GM12878 (cell line): ENCODE data around the gene RDH5. TPM values are rescaled to one million over a fixed set of nuclear protein-coding genes. Genes with fewer than 3 reads are reported as not detected.

Source experiments
- ASH2L ChIP-seq: fragments of 300-600, 200-600 bp; sonication (generic); IDR thresholded peaks from 2 replicates; pipeline ENCODE4 v1.6.1; 2017; ENCODE audit warnings: low read depth, mild to moderate bottlenecking, borderline replicate concordance
- ATF3 ChIP-seq: IDR thresholded peaks from 2 replicates; pipeline ENCODE4 v1.6.1; 2011; ENCODE audit warnings: low read depth, mild to moderate bottlenecking, low read length, moderate library complexity, borderline replicate concordance; ENCODE audit errors: extremely low read depth
- CBFB ChIP-seq: IDR thresholded peaks from 2 replicates; pipeline ENCODE4 v1.6.1; 2016; ENCODE audit warnings: antibody characterized with exemption, low read depth
- ESRRA ChIP-seq: IDR thresholded peaks from 2 replicates; pipeline ENCODE4 v1.6.1; 2012; ENCODE audit warnings: mild to moderate bottlenecking, low read length, improper control_type of control experiment
- HCFC1 ChIP-seq: fragments of 150-350 bp; IDR thresholded peaks from 2 replicates; pipeline ENCODE4 v1.6.1; 2014; ENCODE audit warnings: low read length
- HDAC2 ChIP-seq: fragments of 200-600 bp; sonication (generic); IDR thresholded peaks from 2 replicates; pipeline ENCODE4 v1.6.1; 2017
- HDAC6 ChIP-seq: fragments of 200-600 bp; sonication (generic); IDR thresholded peaks from one replicate; pipeline ENCODE4 v1.8.0; 2017; ENCODE audit warnings: antibody characterized with exemption; ENCODE audit not compliant: unreplicated experiment
- IRF4 ChIP-seq: IDR thresholded peaks from 2 replicates; pipeline ENCODE4 v1.6.1; 2011; ENCODE audit warnings: low read depth, low read length
- KAT2A ChIP-seq: conservative IDR thresholded peaks from 2 replicates; pipeline ENCODE4 v1.6.1; 2011; ENCODE audit warnings: low read depth, low read length; ENCODE audit not compliant: control insufficient read depth
- LARP7 ChIP-seq: fragments of 450-650 bp; IDR thresholded peaks from 2 replicates; pipeline ENCODE4 v1.6.1; 2017; ENCODE audit warnings: mild to moderate bottlenecking
- MEF2B ChIP-seq: fragments of 450-650 bp; IDR thresholded peaks from 2 replicates; pipeline ENCODE4 v1.6.1; 2018; ENCODE audit warnings: mild to moderate bottlenecking, moderate library complexity; ENCODE audit not compliant: partially characterized antibody, poor library complexity, severe bottlenecking
- POLR2AphosphoS2 ChIP-seq: IDR thresholded peaks from 2 replicates; pipeline ENCODE4 v1.6.1; 2011; ENCODE audit warnings: low read depth, mild to moderate bottlenecking, low read length, improper control_type of control experiment, moderate library complexity
- SIX5 ChIP-seq: IDR thresholded peaks from 2 replicates; pipeline ENCODE4 v1.6.1; 2011; ENCODE audit warnings: mild to moderate bottlenecking, low read depth, low read length, moderate library complexity; ENCODE audit not compliant: severe bottlenecking
- SMARCA5 ChIP-seq: fragments of 450-650 bp; IDR thresholded peaks from 2 replicates; pipeline ENCODE4 v1.6.1; 2017; ENCODE audit warnings: mild to moderate bottlenecking
- SUZ12 ChIP-seq: fragments of 200-600 bp; sonication (generic); IDR thresholded peaks from one replicate; pipeline ENCODE4 v1.6.1; 2018; ENCODE audit warnings: antibody characterized with exemption, mild to moderate bottlenecking; ENCODE audit not compliant: unreplicated experiment
- TCF3 ChIP-seq: IDR thresholded peaks from 2 replicates; pipeline ENCODE4 v1.6.1; 2012; ENCODE audit warnings: low read depth, mild to moderate bottlenecking, low read length, borderline replicate concordance; ENCODE audit not compliant: insufficient read depth
- YY1 ChIP-seq: IDR thresholded peaks from 2 replicates; pipeline ENCODE4 v1.6.1; 2011; ENCODE audit warnings: low read depth, mild to moderate bottlenecking, low read length
- ZNF207 ChIP-seq: fragments of 450-650 bp; IDR thresholded peaks from 2 replicates; pipeline ENCODE4 v1.6.1; 2014; ENCODE audit warnings: antibody characterized with exemption, mild to moderate bottlenecking, borderline replicate concordance
- ZNF274 ChIP-seq: IDR thresholded peaks from one replicate; pipeline ENCODE4 v1.8.0; 2011; ENCODE audit not compliant: insufficient read length, insufficient read depth
- ZNF622 ChIP-seq: fragments of 450-650 bp; IDR thresholded peaks from 2 replicates; pipeline ENCODE4 v1.6.1; 2017; ENCODE audit warnings: mild to moderate bottlenecking, inconsistent platforms
- polyA plus RNA-seq, 11 experiments: library from polyadenylated mRNA; depleted of rRNA in 4 of 11; unstranded in 6 of 11; stranded (reverse) in 5 of 11; fragments of >200 nt; fragmentation: Nextera tagmentation in 4 of 11; fragmentation: Illumina TruSeq in 1 of 11; extraction: Ambion mirVana in 4 of 11; extraction: Trizol in 1 of 11; gene quantifications; 1 replicate in 1 of 11; 2 replicates in 10 of 11; pipeline versions ENCODE4 v1.2.1 to v1.2.3, GENCODE V29; 2011 to 2016; ENCODE audit warnings: inconsistent platforms in 2 of 11, missing spikeins in 2 of 11, low read depth in 1 of 11
- total RNA-seq, 4 experiments: library from RNA; depleted of rRNA in 3 of 4; stranded (reverse); fragments of >200 nt in 3 of 4; fragmentation: Illumina TruSeq in 1 of 4; extraction: Trizol in 1 of 4; gene quantifications; 2 replicates each; pipeline versions ENCODE4 v1.2.1 to v1.2.3, GENCODE V29; 2013 to 2021
- TF ChIP-seq, protein P1 (sequence below): IDR thresholded peaks from 2 replicates; pipeline ENCODE4 v1.6.1; 2012; ENCODE audit warnings: improper control_type of control experiment, low read depth, low read length; ENCODE audit not compliant: insufficient replicate concordance
- TF ChIP-seq, protein P2 (sequence below): IDR thresholded peaks from 2 replicates; pipeline ENCODE4 v1.6.1; 2012; ENCODE audit warnings: low read depth, low read length, improper control_type of control experiment

The RDH5 gene
- total and polyA plus RNA-seq, 10 of the 15 experiments (the other 5 are each of a cell fraction or from before 2014, with no cell fraction given): 2.6 to 11.6 (median 7.3) TPM

GRCh38 chr12:55738123-55739024 is 18.2 kb downstream of the RDH5 start (continued):
- TF ChIP-seq ATF3 (no peak), MEF2B (peak; percentile 58), HDAC2 (no peak), SUZ12 (no peak), ZNF207 (peak; percentile 71; the same call in 1 of the 2 replicates), LARP7 (peak; percentile 71; the same call in 1 of the 2 replicates), KAT2A (no peak), TCF3 (no peak), POLR2AphosphoS2 (no peak), HDAC6 (no peak), SIX5 (no peak), CBFB (0 out of 2 replicates have a peak, but pooled peaks have one; percentile 19), ZNF274 (no peak), ESRRA (no peak), YY1 (peak; percentile 76), ZNF622 (no peak), IRF4 (no peak), ASH2L (0 out of 2 replicates have a peak, but pooled peaks have one; percentile 22), SMARCA5 (peak; percentile 65), HCFC1 (0 out of 2 replicates have a peak, but pooled peaks have one; percentile 26)
- TF ChIP-seq, protein P1, sequence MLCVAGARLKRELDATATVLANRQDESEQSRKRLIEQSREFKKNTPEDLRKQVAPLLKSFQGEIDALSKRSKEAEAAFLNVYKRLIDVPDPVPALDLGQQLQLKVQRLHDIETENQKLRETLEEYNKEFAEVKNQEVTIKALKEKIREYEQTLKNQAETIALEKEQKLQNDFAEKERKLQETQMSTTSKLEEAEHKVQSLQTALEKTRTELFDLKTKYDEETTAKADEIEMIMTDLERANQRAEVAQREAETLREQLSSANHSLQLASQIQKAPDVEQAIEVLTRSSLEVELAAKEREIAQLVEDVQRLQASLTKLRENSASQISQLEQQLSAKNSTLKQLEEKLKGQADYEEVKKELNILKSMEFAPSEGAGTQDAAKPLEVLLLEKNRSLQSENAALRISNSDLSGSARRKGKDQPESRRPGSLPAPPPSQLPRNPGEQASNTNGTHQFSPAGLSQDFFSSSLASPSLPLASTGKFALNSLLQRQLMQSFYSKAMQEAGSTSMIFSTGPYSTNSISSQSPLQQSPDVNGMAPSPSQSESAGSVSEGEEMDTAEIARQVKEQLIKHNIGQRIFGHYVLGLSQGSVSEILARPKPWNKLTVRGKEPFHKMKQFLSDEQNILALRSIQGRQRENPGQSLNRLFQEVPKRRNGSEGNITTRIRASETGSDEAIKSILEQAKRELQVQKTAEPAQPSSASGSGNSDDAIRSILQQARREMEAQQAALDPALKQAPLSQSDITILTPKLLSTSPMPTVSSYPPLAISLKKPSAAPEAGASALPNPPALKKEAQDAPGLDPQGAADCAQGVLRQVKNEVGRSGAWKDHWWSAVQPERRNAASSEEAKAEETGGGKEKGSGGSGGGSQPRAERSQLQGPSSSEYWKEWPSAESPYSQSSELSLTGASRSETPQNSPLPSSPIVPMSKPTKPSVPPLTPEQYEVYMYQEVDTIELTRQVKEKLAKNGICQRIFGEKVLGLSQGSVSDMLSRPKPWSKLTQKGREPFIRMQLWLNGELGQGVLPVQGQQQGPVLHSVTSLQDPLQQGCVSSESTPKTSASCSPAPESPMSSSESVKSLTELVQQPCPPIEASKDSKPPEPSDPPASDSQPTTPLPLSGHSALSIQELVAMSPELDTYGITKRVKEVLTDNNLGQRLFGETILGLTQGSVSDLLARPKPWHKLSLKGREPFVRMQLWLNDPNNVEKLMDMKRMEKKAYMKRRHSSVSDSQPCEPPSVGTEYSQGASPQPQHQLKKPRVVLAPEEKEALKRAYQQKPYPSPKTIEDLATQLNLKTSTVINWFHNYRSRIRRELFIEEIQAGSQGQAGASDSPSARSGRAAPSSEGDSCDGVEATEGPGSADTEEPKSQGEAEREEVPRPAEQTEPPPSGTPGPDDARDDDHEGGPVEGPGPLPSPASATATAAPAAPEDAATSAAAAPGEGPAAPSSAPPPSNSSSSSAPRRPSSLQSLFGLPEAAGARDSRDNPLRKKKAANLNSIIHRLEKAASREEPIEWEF: no peak
- TF ChIP-seq, protein P2, sequence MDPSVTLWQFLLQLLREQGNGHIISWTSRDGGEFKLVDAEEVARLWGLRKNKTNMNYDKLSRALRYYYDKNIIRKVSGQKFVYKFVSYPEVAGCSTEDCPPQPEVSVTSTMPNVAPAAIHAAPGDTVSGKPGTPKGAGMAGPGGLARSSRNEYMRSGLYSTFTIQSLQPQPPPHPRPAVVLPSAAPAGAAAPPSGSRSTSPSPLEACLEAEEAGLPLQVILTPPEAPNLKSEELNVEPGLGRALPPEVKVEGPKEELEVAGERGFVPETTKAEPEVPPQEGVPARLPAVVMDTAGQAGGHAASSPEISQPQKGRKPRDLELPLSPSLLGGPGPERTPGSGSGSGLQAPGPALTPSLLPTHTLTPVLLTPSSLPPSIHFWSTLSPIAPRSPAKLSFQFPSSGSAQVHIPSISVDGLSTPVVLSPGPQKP: no peak
